Loucy (cell line): ENCODE data around the gene CENPP.

ENCODE experiments used
- H2AFZ ChIP-seq: fragments of 200-600 bp; sonication (generic); 2 replicates; pipeline ENCODE4 v1.6.0; 2016; ENCODE audit warnings: antibody characterized with exemption, mild to moderate bottlenecking, low read length, moderate library complexity
- H3F3A ChIP-seq: fragments of 200-600 bp; 2 replicates; pipeline ENCODE4 v1.6.0; 2016; ENCODE audit warnings: antibody characterized with exemption, low read depth, mild to moderate bottlenecking
- H3K27me3 ChIP-seq: fragments of 200-600 bp; sonication (generic); 2 replicates; pipeline ENCODE4 v1.6.1; 2014; ENCODE audit warnings: low read length, mild to moderate bottlenecking; ENCODE audit not compliant: insufficient read depth, poor library complexity, severe bottlenecking
- H3K36me3 ChIP-seq: fragments of 200-600 bp; sonication (generic); 2 replicates; pipeline ENCODE4 v1.6.1; 2016; ENCODE audit warnings: low read length; ENCODE audit not compliant: insufficient read depth
- H3K4me1 ChIP-seq: fragments of 200-600 bp; sonication (generic); 2 replicates; pipeline ENCODE4 v1.5.1; 2014; ENCODE audit warnings: low read length, mild to moderate bottlenecking; ENCODE audit not compliant: insufficient read depth, poor library complexity, severe bottlenecking
- H3K4me2 ChIP-seq: fragments of 200-600 bp; sonication (generic); 2 replicates; pipeline ENCODE4 v1.6.0; 2014; ENCODE audit warnings: antibody characterized with exemption, low read length, low read depth, mild to moderate bottlenecking; ENCODE audit not compliant: poor library complexity, severe bottlenecking
- H3K4me3 ChIP-seq: fragments of 200-600 bp; sonication (generic); 2 replicates; pipeline ENCODE4 v1.5.1; 2014; ENCODE audit warnings: low read length, mild to moderate bottlenecking, mixed read lengths; ENCODE audit not compliant: poor library complexity, severe bottlenecking
- H3K79me2 ChIP-seq: fragments of 200-600 bp; sonication (generic); 2 replicates; pipeline ENCODE4 v1.6.1; 2014; ENCODE audit warnings: low read length; ENCODE audit not compliant: insufficient read depth
- H3K9ac ChIP-seq: fragments of 200-600 bp; sonication (generic); 2 replicates; pipeline ENCODE4 v1.6.0; 2014; ENCODE audit warnings: mild to moderate bottlenecking, low read depth, low read length, moderate library complexity; ENCODE audit not compliant: poor library complexity, severe bottlenecking
- H3K9me2 ChIP-seq: fragments of 200-600 bp; sonication (generic); replicated peaks from 2 replicates; pipeline ENCODE4 v1.6.1; 2016; ENCODE audit warnings: low read depth, low read length, mixed read lengths
- H3K9me3 ChIP-seq: fragments of 200-600 bp; sonication (generic); 2 replicates; pipeline ENCODE4 v1.6.1; 2014; ENCODE audit warnings: mild to moderate bottlenecking, antibody characterized with exemption, low read length, low read depth; ENCODE audit not compliant: insufficient read depth
- H4K20me1 ChIP-seq: fragments of 200-600 bp; sonication (generic); 2 replicates; pipeline ENCODE4 v1.6.0; 2014; ENCODE audit warnings: antibody characterized with exemption, low read length, mild to moderate bottlenecking; ENCODE audit not compliant: insufficient read depth, poor library complexity, severe bottlenecking
- CTCF ChIP-seq: fragments of 200-600 bp; sonication (generic); conservative IDR thresholded peaks from 2 replicates; pipeline ENCODE4 v1.5.1; 2014; ENCODE audit warnings: mild to moderate bottlenecking, antibody characterized with exemption, low read length
- EZH2phosphoT487 ChIP-seq: fragments of 200-600 bp; IDR thresholded peaks from 2 replicates; pipeline ENCODE4 v1.6.1; 2018; ENCODE audit warnings: antibody characterized with exemption, mild to moderate bottlenecking, moderate library complexity, borderline replicate concordance

CENPP gene

GRCh38 chr9:92422611-92423338 lies 97.0 kb downstream of the CENPP start:
- Histone ChIP-seq H2AFZ (no peak overlapping the region), H4K20me1 (no peaks in the 10 kb centered on the region), H3K9ac (no peak overlapping the region), H3K27me3 (no peaks in the 10 kb centered on the region), H3K79me2 (no peaks in the 10 kb centered on the region), H3F3A (no peaks in the 10 kb centered on the region), H3K4me3 (no peak overlapping the region), H3K9me2 (no peaks in the 10 kb centered on the region), H3K4me2 (no peak overlapping the region), H3K9me3 (no peaks in the 10 kb centered on the region), H3K4me1 (no peaks in the 10 kb centered on the region), H3K36me3 (no peaks in the 10 kb centered on the region)
- TF ChIP-seq EZH2phosphoT487 (no peak), CTCF (no peak)

- H3K4me2 ChIP-seq: no peak overlapping the region
- H3F3A ChIP-seq: no peaks in the 10 kb centered on the region
- no peaks in the 10 kb centered on the region for H3K4me1 ChIP-seq
- H3K79me2 ChIP-seq: no peaks in the 10 kb centered on the region
- TF ChIP-seq EZH2phosphoT487 (no peak), CTCF (no peak)
- no peak overlapping the region for H2AFZ ChIP-seq
- no peak overlapping the region for H3K4me3 ChIP-seq
- H3K9ac ChIP-seq: no peak overlapping the region
- H3K9me3 ChIP-seq: no peaks in the 10 kb centered on the region
- no peaks in the 10 kb centered on the region for H3K9me2 ChIP-seq
- H3K36me3 ChIP-seq: no peaks in the 10 kb centered on the region
- H4K20me1 ChIP-seq: no peaks in the 10 kb centered on the region
- no peaks in the 10 kb centered on the region for H3K27me3 ChIP-seq
These were observed 97.9 kb downstream of the CENPP start for GRCh38 chr9:92423612-92424011.

- Histone ChIP-seq H4K20me1 (no peaks in the 10 kb centered on the region), H3K9me3 (no peaks in the 10 kb centered on the region), H3K4me3 (no peak within 1 kb of the TSS), H3K36me3 (no peaks in the 10 kb centered on the region), H3K4me2 (no peak within 1 kb of the TSS), H3K9ac (no peak within 1 kb of the TSS), H3K4me1 (no peaks in the 10 kb centered on the region), H3F3A (no peaks in the 10 kb centered on the region), H3K27me3 (no peaks in the 10 kb centered on the region), H2AFZ (no peak within 1 kb of the TSS), H3K9me2 (no peaks in the 10 kb centered on the region), H3K79me2 (no peaks in the 10 kb centered on the region)
- TF ChIP-seq EZH2phosphoT487 (no peak), CTCF (no peak)
These were observed 98.6 kb downstream of the CENPP start, which contains the start of gene OMD for GRCh38 chr9:92424340-92424739. Gene OMD (minus strand): TSS chr9:92424471. CDS start chr9:92417558, 6,913 bp downstream.
